Embryonic facial prominence (tissue), 1 donor: ENCODE data around the gene RPS19BP1.
A peak's percentile ranks its signal among the peaks of the same experiment; 100 is the strongest.
"Not testable (repeated sequence)": the region's sequence is repeated elsewhere in the genome, so short reads cannot be mapped to it uniquely, and the experiment has no call there.

Experiments used
- DNase-seq: peaks from one replicate; pipeline ENCODE4 v3.0.0-alpha.2; 2016; ENCODE audit errors: extremely low spot score

The RPS19BP1 gene

GRCh38 chr22:39513791-39514190 lies 18.8 kb downstream of the RPS19BP1 start:
- no peak for DNase-seq

DNA sequence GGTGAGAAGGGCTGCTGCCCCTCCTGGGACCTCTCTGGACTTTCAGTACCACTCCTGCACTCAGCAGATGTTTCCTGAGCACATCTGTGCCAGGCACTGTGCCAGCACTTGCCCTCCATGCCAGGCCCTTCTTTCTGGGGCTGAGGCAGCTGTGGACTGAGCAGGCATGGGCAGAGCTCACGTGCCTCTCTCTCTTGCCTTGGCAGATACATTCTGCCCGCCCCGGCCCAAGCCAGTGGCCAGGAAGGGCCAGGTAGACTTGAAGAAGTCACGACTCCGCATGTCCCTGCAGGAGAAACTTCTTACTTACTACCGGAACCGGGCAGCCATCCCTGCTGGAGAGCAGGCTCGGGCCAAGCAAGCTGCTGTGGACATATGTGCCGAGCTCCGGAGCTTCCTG lies 20.5 kb downstream of the RPS19BP1 start:
- DNase-seq: no peak

GRCh38 chr22:39511226-39511625 lies 21.3 kb downstream of the RPS19BP1 start:
- DNase-seq: no peak

GRCh38 chr22:39510529-39511149 lies 21.9 kb downstream of the RPS19BP1 start:
- DNase-seq: no peak

- DNase-seq: no peak
Measured at GRCh38 chr22:39508393-39508792, 24.2 kb downstream of the RPS19BP1 start.

GRCh38 chr22:39507021-39507420 lies 25.5 kb downstream of the RPS19BP1 start:
- not testable (repeated sequence) for DNase-seq

DNA sequence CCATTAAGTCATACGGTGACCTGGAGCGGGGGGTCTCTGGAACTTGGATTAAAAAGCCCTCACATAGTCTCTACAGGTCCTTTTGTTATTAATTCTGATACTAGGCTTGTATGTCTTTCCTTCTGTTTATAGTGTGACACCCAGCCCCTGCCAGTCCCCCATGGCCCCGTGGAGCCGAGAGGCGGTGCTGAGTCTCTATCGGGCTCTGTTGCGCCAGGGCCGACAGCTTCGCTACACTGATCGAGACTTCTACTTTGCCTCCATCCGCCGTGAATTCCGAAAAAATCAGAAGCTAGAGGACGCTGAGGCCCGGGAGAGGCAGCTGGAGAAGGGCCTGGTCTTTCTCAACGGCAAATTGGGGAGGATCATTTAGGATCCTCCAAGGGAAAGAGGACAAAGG lies 28.5 kb downstream of the RPS19BP1 start:
- DNase-seq: no peak

DNA sequence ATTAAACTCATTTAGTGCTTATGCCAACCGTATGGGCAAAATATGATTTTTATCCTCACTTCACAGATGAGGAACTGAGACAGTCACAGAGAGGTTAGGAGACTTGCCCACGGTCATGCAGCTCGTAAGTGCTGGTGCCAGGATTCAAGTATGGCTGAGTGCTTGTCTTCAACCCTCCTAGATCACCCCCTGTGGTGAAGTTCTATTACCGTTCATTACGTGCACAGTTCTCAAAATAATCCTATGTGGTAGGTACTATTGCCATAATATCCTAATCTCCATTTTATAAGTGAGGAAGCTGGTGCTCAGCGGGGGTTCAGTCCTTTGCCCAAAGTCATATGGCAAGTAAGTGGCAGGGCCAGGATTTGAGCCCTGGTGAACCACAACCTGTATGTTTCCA lies 28.9 kb downstream of the RPS19BP1 start:
- DNase-seq: no peak

DNA sequence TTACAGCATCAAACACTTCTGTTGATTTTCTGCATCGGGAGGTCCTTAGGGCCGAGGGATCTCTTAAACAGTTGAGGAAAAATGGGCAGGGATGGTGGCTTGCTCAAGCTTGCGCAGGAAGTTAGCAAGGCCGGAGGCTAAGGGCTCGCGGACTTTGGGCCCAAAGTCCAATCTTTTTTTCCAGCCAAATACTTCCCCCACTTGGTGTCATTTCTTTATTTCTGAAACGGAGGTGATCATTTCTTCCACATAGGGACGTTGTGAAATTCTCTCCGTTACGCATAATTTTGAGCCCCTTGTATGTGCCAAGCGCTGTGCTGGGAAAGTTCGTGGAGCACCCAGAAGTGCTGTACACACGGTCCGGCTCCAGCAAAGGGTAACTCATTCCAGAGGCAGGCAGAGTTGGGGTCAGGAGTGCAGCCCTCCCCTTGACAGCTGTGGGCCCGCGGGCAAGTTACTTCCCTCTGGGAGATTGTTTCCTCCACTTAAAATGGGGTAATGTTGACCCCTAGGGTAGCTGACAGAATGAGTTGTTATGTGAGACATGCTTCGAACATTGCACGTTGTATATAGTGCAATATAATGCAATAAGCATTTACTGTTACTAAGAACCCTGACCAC lies 29.6 kb downstream of the RPS19BP1 start:
- DNase-seq: no peak

DNA sequence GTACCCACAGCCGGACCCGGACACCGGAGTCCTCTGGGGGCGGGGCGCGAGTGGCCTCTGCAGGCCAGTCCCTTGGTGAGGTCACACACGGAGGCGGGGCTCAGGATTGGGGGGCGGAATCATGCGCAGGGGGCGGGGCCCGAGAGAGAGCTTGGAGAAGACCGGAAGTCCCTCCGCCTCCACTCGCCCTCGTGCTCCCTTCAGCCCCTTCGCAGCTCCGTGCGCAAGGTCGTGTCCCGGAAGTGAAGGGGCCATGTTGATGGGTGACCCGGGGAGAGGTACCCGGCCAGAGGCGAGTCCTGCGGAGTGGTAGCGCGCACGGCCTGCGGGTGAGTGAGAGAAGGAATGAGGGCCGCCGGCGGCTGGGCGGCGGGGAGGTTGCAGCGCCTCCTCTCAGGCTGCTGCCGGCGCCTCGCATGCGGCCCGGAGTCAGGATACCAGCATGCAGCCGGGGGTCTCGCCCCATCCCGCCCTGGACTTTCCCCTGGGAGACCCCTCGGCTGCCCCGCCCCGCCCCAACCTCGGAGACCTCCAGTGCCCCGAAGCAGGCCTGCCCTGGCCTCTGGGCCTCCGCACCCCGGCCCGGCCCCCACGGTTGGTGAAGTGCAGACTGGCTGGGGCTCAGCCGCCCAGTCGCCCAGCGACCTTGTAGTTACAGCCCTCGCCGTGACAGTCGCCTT lies 30.3 kb downstream of the RPS19BP1 start, which contains the start of gene MIEF1:
TSS of gene MIEF1 (plus strand) at position 182 of the 680 bp plus-strand sequence. CDS start 9,005 bp downstream, outside the sequence.
- peak; percentile 53 for DNase-seq

- no peak for DNase-seq
Measured at GRCh38 chr22:39501644-39502108, 30.9 kb downstream of the RPS19BP1 start.

- DNase-seq: no peak
Measured at GRCh38 chr22:39500101-39500500, 32.4 kb downstream of the RPS19BP1 start.

DNA sequence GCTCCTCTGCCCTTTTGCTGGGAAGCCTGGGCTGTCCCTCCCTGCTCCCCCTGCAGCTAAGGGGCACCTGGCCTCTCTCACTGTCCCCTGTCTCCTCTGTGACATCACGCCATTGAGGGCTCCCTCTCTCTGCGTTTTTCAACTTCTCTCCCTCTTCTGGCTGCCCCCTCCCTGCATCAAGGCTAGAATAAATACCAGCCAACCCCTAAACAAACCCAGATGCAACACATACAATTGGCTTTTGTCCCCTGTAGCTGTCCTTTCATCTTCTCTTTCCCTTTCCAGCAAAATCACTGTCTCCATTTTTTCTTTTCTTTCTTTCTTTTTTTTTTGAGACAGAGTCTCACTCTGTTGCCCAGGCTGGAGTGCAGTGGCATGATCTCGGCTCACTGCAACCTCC lies 33.7 kb downstream of the RPS19BP1 start:
- DNase-seq: no peak

- DNase-seq: no peak
Measured at GRCh38 chr22:39498368-39498767, 34.2 kb downstream of the RPS19BP1 start.

DNA sequence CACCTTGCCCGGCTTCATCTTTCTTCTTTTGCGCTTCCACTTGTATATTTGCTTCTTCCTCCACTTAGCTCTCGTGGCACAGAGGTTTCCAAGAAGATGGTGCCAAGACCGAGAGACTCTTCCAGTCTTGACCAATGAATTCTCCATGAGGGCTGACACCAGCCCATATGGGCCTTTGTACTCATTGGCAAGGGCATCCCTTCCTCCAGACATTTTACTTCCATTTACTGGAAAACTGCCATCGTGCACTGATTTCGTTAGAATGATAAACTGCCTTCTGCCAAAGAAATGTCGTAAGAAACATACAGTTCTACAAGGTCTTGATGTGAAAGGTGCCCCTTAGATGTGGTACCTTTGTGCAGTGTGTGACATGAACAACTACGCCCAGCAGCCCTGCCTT lies 35.1 kb downstream of the RPS19BP1 start:
- DNase-seq: no peak

DNA sequence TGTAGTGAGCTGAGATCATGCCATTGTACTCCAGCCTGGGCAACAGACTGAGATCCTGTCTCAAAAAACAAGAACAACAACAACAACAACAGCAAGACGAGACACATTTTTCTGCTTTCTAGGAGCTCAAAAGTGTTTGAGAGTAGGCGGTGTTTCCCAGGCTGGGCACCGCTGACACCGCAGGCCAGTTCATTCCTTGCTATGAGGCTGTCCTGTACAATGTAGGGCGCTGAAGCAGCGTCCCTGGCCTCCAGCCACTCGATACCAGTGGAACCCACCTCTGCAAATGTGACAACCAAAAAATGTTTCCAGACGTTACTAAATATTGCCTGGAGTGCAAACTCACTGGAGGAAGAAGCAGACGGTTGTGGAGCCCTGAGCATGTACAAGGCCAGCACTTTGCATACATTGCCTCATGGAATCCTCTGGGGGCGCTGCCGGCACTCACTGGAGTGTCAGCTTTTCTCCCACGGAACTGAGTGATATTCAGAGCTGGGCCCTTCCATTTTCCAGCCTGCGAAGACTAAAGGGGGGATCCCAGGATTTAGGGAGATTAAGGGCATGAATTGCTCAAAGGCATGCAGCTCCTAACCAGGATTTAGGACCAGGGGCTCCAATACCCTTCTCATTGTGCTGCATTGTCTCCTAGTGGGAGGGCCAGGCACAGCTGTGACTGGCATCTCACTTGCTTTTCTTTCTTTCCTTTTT lies 36.3 kb downstream of the RPS19BP1 start:
- DNase-seq: no peak

DNA sequence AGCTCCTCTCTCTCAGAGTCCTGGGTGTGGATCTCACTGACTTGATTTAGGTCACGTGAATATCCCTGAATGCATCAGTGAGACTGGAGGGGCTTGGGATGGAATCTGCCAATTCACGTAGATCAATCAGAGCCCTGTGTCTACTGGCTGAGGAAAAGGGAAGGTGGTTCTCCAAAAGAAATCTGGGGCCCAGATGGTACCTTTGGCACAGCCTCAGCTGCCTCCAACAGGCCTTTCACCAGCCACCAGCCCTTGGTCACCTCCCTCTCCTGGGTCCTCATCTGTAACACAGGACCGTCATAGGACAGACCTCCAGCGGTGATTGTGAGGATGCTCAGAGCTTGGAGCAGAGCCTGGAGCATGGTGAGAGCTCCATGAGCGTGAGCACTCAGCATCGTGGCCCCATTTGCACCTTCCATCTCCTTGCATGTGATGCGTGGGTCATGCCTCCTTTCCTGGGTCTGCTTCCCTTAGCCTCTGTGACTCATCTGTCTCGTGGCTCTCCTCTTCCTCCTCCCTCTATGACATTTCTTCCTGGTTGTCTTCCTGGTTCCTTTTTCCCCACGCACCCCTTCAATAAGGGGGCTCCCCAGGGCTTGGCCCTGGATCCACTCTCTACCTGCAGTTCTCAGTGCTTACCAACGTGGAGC lies 38.0 kb downstream of the RPS19BP1 start:
- DNase-seq: no peak

- DNase-seq: no peak
Measured at GRCh38 chr22:39493759-39494158, 38.8 kb downstream of the RPS19BP1 start.

GRCh38 chr22:39492186-39492585 lies 40.4 kb downstream of the RPS19BP1 start:
- no peak for DNase-seq

DNA sequence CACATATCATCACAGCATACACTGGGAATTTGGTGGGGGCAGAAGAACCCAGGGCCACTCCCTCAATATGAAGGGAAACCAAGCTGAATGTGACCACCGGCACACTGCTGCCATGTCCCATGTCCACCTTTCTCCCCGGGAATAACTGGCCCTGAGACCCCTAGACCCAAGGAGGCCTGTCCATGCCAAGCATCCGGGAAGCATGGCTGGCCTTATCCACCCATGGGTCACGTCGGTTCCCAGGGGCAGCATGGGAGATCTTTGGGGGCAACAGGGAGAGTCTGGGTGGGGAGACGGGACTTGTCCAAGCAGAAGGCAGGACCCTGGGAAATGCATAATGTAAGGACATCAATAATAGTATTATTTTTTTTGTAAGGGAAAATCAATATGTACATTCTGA lies 40.9 kb downstream of the RPS19BP1 start:
- DNase-seq: no peak

DNA sequence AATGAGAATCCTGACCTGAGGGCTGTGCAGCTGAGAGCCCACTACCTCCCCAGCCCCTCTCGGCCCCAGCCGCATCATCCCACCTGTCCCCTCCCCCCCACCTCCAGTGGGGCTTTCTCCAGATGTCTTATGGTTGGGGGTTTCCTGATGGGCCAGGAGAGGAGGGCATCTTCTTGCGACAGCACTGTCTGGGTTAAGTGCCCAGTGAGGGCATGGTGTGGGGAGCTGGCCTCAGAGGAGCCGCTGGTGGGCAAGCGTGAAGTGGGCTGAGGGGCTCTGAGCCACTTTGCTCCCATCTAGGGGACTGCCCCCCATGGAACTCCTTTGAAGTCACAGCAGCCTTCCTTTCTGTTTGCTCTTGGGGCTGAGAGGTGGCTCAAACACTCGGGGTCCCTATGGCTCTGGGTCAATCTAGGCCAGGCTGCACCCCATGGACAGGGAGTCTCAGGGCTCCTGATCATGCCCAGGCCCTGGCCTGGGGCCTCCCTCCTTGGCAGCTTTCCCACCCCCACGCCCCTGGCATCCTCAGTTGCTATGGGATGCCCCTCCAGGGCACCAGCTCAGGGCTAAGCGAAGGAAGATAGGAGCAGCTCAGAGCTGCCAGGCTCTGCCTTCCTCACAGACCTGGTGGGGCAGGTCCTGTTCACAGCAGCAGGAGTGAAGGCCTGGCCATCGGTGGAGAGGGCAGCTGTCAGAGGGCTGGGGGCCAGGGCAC lies 41.4 kb downstream of the RPS19BP1 start:
- DNase-seq: no peak
